OCI-LY7 (cell line): ENCODE results near the gene GPR132.

Source experiments
- EZH2phosphoT487 ChIP-seq: fragments of 200-600 bp; sonication (generic); IDR thresholded peaks from 2 replicates; pipeline ENCODE4 v1.6.1; 2018; ENCODE audit warnings: low read depth, borderline replicate concordance, mild to moderate bottlenecking, mixed run types, antibody characterized with exemption, low read length, moderate library complexity, mixed read lengths
- TF ChIP-seq, protein P1 (sequence below): fragments of 200-600 bp; sonication (generic); conservative IDR thresholded peaks from 2 replicates; pipeline ENCODE4 v1.5.1; 2014; ENCODE audit warnings: mild to moderate bottlenecking, antibody characterized with exemption, low read length, moderate library complexity, mixed read lengths

DNA sequence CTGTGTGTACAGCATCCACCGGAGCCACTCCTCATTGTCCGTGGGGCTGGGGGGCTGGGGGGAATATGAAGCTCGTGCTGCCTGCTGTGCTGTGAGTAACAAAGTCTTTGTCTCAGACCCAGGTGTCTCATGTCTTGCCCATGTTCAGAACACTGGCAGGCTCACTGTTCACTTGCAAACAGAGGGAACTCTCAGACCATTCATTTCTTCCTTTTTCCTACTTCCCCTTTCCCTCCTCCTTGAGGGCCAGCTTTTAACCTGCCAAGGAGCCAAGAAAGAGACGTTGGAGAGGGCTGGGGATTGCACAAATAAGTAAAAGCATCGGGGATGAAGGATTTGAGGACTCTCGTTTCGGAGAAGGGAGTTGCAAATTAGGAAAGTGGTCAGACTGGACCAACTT, 21.6 kb downstream of the GPR132 start:
- TF ChIP-seq, protein P1, sequence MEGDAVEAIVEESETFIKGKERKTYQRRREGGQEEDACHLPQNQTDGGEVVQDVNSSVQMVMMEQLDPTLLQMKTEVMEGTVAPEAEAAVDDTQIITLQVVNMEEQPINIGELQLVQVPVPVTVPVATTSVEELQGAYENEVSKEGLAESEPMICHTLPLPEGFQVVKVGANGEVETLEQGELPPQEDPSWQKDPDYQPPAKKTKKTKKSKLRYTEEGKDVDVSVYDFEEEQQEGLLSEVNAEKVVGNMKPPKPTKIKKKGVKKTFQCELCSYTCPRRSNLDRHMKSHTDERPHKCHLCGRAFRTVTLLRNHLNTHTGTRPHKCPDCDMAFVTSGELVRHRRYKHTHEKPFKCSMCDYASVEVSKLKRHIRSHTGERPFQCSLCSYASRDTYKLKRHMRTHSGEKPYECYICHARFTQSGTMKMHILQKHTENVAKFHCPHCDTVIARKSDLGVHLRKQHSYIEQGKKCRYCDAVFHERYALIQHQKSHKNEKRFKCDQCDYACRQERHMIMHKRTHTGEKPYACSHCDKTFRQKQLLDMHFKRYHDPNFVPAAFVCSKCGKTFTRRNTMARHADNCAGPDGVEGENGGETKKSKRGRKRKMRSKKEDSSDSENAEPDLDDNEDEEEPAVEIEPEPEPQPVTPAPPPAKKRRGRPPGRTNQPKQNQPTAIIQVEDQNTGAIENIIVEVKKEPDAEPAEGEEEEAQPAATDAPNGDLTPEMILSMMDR = no peak
- TF ChIP-seq EZH2phosphoT487 = no peak
